ENCODE measurements around the gene TMEM273. TPM values are rescaled to one million over a fixed set of nuclear protein-coding genes. Genes with fewer than 3 reads are reported as not detected.

The TMEM273 gene
- polyA plus RNA-seq, 1 donor (not counting 4 experiments of a cell fraction or from before 2014, with no cell fraction given), result not detected

DNA sequence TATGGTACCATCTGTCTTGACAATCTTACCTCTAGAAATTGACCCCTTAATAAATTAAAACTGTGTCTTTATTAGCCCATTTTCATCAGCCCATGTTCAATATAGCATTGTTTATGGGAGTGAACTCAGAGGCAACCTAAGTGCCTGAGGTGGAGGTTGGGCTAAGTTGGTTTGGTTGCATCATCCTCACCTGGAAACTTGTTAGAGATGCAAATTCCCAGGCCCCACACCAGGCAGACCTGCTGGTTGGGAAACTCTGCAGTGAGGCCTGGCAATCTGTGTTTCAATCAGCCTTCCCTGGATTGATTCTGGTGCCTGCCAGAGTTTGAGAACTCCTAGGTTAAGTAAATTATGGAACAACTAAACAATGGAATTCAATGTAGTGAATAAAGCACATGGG lies 44.9 kb downstream of the TMEM273 start:
- no peaks in the 10 kb centered on the region for H3K27me3 ChIP-seq (ENCODE audit: control insufficient read depth, extremely low read depth, insufficient read depth, low read length)
- H3K4me3 ChIP-seq (ENCODE audit: control insufficient read depth in 2 of 3, extremely low read depth in 1 of 3, insufficient read depth in 2 of 3, low read depth in 1 of 3, low read length in 3 of 3), result no peak overlapping the region
- DNase-seq (ENCODE audit: low read depth, low spot score), result no peak
- H3K4me1 ChIP-seq (ENCODE audit: control insufficient read depth, extremely low read depth, insufficient read depth, low read length), result no peaks in the 10 kb centered on the region
- no peak overlapping the region for H3K9ac ChIP-seq (ENCODE audit: control insufficient read depth, extremely low read depth, insufficient read depth, low read length)
- no peaks in the 10 kb centered on the region for H3K36me3 ChIP-seq (ENCODE audit: control insufficient read depth in 2 of 2, extremely low read depth in 1 of 2, insufficient read depth in 2 of 2, low read length in 2 of 2)
- FAIRE-seq, result no peak
- H3K4me2 ChIP-seq (ENCODE audit: control insufficient read depth, extremely low read depth, insufficient read depth, low read depth, low read length), result no peak overlapping the region
- H3K79me2 ChIP-seq (ENCODE audit: control insufficient read depth, insufficient read depth, low read length), result no peaks in the 10 kb centered on the region
- dilution Hi-C loops (cut with MboI; ENCODE audit: extremely low pct_ligation_motif_present, low sequenced_read_pairs), result no loop called here
- no peak overlapping the region for H3K27ac ChIP-seq (ENCODE audit: control insufficient read depth, insufficient read depth, low read length)
- TF ChIP-seq, protein P1, sequence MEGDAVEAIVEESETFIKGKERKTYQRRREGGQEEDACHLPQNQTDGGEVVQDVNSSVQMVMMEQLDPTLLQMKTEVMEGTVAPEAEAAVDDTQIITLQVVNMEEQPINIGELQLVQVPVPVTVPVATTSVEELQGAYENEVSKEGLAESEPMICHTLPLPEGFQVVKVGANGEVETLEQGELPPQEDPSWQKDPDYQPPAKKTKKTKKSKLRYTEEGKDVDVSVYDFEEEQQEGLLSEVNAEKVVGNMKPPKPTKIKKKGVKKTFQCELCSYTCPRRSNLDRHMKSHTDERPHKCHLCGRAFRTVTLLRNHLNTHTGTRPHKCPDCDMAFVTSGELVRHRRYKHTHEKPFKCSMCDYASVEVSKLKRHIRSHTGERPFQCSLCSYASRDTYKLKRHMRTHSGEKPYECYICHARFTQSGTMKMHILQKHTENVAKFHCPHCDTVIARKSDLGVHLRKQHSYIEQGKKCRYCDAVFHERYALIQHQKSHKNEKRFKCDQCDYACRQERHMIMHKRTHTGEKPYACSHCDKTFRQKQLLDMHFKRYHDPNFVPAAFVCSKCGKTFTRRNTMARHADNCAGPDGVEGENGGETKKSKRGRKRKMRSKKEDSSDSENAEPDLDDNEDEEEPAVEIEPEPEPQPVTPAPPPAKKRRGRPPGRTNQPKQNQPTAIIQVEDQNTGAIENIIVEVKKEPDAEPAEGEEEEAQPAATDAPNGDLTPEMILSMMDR (optimal IDR thresholded peaks at IDR 0.05 in 1 of 3, IDR thresholded peaks at IDR 0.05 in 1 of 3, conservative IDR thresholded peaks at IDR 0.05 in 1 of 3; ENCODE audit: extremely low read depth in 1 of 3, insufficient read depth in 2 of 3, low read length in 3 of 3), result no peak
- no peak for TF ChIP-seq EZH2 (IDR thresholded peaks at IDR 0.05; ENCODE audit: low read length)
- no peaks in the 10 kb centered on the region for H4K20me1 ChIP-seq (ENCODE audit: control insufficient read depth, extremely low read depth, insufficient read depth, low read length)
- H3K9me3 ChIP-seq (ENCODE audit: control insufficient read depth, low read depth, low read length), result no peaks in the 10 kb centered on the region
- no peaks in the 10 kb centered on the region for H3K9me1 ChIP-seq (ENCODE audit: control insufficient read depth, extremely low read depth, insufficient read depth, low read length)
- no peak overlapping the region for H2AFZ ChIP-seq (ENCODE audit: control insufficient read depth, low read length)

DNA sequence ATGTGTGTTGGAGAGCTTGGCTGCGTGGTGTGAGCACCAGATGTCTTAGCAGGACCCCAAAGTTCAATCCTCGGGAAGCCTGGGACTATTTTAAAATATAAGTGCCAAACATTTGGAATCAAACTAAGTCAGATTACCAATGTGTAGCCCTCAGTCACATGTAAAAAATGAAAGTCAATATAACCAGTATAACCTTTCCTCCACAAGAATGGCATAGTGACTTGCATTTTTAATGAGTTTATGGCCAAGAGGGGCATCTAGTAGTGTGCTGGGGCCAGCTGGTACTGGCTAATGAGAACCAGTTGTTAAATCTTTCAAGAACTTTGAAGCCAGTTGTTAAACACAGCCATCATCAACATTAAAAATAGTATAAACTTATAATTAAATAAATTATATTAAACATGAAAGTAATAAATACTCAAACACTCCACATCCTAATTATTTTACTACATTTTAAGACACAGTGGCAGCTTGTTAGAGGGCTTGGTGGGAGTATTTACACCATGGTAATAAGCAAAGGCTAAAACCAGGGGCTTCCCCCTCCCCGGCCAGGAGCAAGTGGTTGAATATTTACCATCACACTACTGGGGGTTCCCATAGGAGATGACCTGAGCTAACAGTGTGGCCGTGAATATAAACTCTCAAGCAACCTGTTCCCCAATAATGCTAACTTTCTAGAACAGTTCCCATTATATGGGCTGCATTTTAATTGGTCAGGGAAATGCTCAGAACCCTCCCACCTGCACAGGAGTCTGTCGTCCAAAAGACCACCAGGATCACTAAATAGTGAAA lies 46.5 kb downstream of the TMEM273 start:
- no peak overlapping the region for H3K4me2 ChIP-seq (ENCODE audit: control insufficient read depth, extremely low read depth, insufficient read depth, low read depth, low read length)
- no peak for FAIRE-seq
- H2AFZ ChIP-seq (ENCODE audit: control insufficient read depth, low read length), result no peak overlapping the region
- H3K36me3 ChIP-seq (ENCODE audit: control insufficient read depth in 2 of 2, extremely low read depth in 1 of 2, insufficient read depth in 2 of 2, low read length in 2 of 2), result no peaks in the 10 kb centered on the region
- no peaks in the 10 kb centered on the region for H3K9me1 ChIP-seq (ENCODE audit: control insufficient read depth, extremely low read depth, insufficient read depth, low read length)
- H3K4me3 ChIP-seq (ENCODE audit: control insufficient read depth in 2 of 3, extremely low read depth in 1 of 3, insufficient read depth in 2 of 3, low read depth in 1 of 3, low read length in 3 of 3), result no peak overlapping the region
- no peak overlapping the region for H3K9ac ChIP-seq (ENCODE audit: control insufficient read depth, extremely low read depth, insufficient read depth, low read length)
- dilution Hi-C loops (cut with MboI; ENCODE audit: extremely low pct_ligation_motif_present, low sequenced_read_pairs), result no loop called here
- TF ChIP-seq EZH2 (IDR thresholded peaks at IDR 0.05; ENCODE audit: low read length), result no peak
- TF ChIP-seq, protein P1 (optimal IDR thresholded peaks at IDR 0.05 in 1 of 3, IDR thresholded peaks at IDR 0.05 in 1 of 3, conservative IDR thresholded peaks at IDR 0.05 in 1 of 3; ENCODE audit: extremely low read depth in 1 of 3, insufficient read depth in 2 of 3, low read length in 3 of 3), result no peak
- H3K79me2 ChIP-seq (ENCODE audit: control insufficient read depth, insufficient read depth, low read length), result no peaks in the 10 kb centered on the region
- H3K27me3 ChIP-seq (ENCODE audit: control insufficient read depth, extremely low read depth, insufficient read depth, low read length), result no peaks in the 10 kb centered on the region
- no peaks in the 10 kb centered on the region for H3K9me3 ChIP-seq (ENCODE audit: control insufficient read depth, low read depth, low read length)
- no peak overlapping the region for H3K27ac ChIP-seq (ENCODE audit: control insufficient read depth, insufficient read depth, low read length)
- H3K4me1 ChIP-seq (ENCODE audit: control insufficient read depth, extremely low read depth, insufficient read depth, low read length), result no peaks in the 10 kb centered on the region
- H4K20me1 ChIP-seq (ENCODE audit: control insufficient read depth, extremely low read depth, insufficient read depth, low read length), result no peaks in the 10 kb centered on the region
- DNase-seq (ENCODE audit: low read depth, low spot score), result no peak

All from keratinocyte (primary cell).